Mammary epithelial cell (primary cell): ENCODE data around the gene PTPRA.

Experiments used
- CTCF ChIP-seq, 2 donors: IDR thresholded peaks in 1 of 2; conservative IDR thresholded peaks in 1 of 2; 2 replicates each; pipeline ENCODE4 v1.5.1; 2011 to 2012; ENCODE audit warnings: inconsistent platforms in 2 of 2, low read length in 2 of 2, mild to moderate bottlenecking in 2 of 2, control low read depth in 1 of 2, low read depth in 1 of 2; ENCODE audit not compliant: insufficient read depth in 1 of 2; ENCODE audit errors: extremely low read depth in 1 of 2
- EZH2 ChIP-seq: IDR thresholded peaks from 2 replicates; pipeline ENCODE4 v1.6.1; 2012; ENCODE audit warnings: low read length, inconsistent platforms, borderline replicate concordance

GRCh38 chr20:3027987-3028386, 154.7 kb downstream of the PTPRA start:
- TF ChIP-seq CTCF (conservative IDR thresholded peaks at IDR 0.05 in 1 of 2, IDR thresholded peaks at IDR 0.05 in 1 of 2; ENCODE audit: extremely low read depth in 1 of 2, insufficient read depth in 1 of 2, low read depth in 1 of 2, low read length in 2 of 2) (no peak), EZH2 (no peak)
